ENCODE results near the gene ZNG1B.

DNA sequence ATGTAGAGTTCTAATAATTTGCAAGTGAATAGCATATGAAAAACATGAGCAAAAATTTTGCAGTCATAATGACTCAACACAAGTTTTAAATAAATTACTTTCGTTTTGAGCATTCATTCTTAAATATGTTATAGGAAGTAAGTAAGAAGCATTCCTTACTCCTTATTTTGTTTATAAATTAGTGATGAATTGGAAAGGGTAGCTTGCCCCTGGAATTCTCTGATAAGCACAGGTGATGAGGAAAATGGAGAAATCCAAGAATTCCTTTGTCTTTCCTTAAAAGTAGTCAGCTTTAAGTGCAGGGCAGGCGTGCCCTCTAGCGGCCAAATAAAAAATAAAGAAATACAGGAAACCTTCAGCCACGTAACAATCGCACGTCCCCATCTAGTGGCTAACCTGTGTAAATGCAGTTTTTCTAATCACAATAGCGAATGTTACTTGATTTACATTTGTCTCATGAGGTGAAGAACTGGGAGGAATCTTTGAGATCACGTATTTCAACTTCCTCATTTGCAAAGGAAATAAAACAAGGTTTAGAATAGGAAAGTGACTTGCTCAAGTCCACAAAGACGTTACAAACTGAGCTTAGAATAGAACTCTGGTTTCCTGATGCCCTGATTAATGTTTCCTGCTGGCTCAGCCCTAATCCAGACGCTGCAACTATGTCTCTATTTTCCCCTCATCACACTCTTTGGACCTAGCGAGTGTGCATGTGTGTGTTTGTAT is 47.2 kb upstream of the ZNG1B start:
- TF ChIP-seq EZH2 (IDR thresholded peaks at IDR 0.05; ENCODE audit: insufficient read depth, low read length) = no peak
- TF ChIP-seq, protein P1, sequence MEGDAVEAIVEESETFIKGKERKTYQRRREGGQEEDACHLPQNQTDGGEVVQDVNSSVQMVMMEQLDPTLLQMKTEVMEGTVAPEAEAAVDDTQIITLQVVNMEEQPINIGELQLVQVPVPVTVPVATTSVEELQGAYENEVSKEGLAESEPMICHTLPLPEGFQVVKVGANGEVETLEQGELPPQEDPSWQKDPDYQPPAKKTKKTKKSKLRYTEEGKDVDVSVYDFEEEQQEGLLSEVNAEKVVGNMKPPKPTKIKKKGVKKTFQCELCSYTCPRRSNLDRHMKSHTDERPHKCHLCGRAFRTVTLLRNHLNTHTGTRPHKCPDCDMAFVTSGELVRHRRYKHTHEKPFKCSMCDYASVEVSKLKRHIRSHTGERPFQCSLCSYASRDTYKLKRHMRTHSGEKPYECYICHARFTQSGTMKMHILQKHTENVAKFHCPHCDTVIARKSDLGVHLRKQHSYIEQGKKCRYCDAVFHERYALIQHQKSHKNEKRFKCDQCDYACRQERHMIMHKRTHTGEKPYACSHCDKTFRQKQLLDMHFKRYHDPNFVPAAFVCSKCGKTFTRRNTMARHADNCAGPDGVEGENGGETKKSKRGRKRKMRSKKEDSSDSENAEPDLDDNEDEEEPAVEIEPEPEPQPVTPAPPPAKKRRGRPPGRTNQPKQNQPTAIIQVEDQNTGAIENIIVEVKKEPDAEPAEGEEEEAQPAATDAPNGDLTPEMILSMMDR (IDR thresholded peaks at IDR 0.05; ENCODE audit: insufficient read depth, low read depth, low read length) = peak; percentile 99
